ENCODE data around the gene YWHAH. TPM values are rescaled to one million over a fixed set of nuclear protein-coding genes. Genes with fewer than 3 reads are reported as not detected.

The YWHAH gene
- total and polyA plus RNA-seq, 2 of the 8 experiments (the other 6 are each of a cell fraction or from before 2014, with no cell fraction given): 146 to 247 TPM

GRCh38 chr22:31925056-31925455 is 19.3 kb upstream of the YWHAH start (continued):
- TF ChIP-seq CHD7 (IDR thresholded peaks at IDR 0.05; ENCODE audit: insufficient replicate concordance, low read length): no peak
- no peak for TF ChIP-seq SUZ12 (IDR thresholded peaks at IDR 0.05; ENCODE audit: low read length)

All from H1 (cell line).